AG10803 (cell line): Measurements from ENCODE around the gene MED9.

Source experiments
- DNase-seq: peaks from one replicate; pipeline ENCODE4 v3.0.0; 2010; ENCODE audit warnings: low read depth
- H3K4me3 ChIP-seq: 2 replicates; pipeline ENCODE4 v1.5.1; 2011; ENCODE audit warnings: mild to moderate bottlenecking, low read length, control low read depth
- TF ChIP-seq, protein P1 (sequence below): conservative IDR thresholded peaks from 2 replicates; pipeline ENCODE4 v1.5.1; 2011; ENCODE audit warnings: mild to moderate bottlenecking, low read length, control low read depth, inconsistent platforms

The MED9 gene

DNA sequence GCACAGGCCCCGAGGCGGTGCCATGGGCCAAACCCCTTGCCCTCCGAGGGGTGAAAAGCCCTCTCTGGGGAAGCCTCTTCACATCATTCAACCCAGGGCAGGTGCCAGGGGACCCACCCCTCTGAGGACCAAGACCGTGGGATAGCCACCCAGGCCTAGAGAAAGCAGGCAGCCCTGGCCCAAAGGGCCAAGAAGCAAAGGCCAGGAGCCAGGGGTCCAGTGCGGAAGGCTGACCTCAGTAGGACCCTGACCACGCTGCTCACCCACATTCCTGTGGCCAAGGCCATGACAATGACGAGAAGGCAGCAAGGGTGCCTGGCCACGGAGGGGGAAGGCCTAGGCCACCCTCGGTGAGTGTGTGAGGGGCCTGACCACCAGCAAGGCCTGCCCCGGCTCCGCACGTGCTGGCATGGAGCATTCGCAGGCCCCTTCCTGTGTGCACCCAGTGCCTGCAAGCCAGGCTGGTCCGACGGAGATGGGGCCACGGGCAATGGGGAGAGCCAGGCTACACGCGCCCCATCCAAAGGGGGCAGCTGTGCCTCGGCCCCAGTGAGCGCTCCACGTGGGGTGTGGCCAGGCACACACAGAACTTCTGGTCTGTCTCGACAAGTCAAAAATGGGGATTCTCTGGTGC, 43.9 kb downstream of the MED9 start:
- no peak overlapping the region for H3K4me3 ChIP-seq
- no peak for DNase-seq
- TF ChIP-seq, protein P1, sequence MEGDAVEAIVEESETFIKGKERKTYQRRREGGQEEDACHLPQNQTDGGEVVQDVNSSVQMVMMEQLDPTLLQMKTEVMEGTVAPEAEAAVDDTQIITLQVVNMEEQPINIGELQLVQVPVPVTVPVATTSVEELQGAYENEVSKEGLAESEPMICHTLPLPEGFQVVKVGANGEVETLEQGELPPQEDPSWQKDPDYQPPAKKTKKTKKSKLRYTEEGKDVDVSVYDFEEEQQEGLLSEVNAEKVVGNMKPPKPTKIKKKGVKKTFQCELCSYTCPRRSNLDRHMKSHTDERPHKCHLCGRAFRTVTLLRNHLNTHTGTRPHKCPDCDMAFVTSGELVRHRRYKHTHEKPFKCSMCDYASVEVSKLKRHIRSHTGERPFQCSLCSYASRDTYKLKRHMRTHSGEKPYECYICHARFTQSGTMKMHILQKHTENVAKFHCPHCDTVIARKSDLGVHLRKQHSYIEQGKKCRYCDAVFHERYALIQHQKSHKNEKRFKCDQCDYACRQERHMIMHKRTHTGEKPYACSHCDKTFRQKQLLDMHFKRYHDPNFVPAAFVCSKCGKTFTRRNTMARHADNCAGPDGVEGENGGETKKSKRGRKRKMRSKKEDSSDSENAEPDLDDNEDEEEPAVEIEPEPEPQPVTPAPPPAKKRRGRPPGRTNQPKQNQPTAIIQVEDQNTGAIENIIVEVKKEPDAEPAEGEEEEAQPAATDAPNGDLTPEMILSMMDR: no peak

GRCh38 chr17:17523001-17523730, 46.4 kb downstream of the MED9 start:
- TF ChIP-seq, protein P1: no peak

DNA sequence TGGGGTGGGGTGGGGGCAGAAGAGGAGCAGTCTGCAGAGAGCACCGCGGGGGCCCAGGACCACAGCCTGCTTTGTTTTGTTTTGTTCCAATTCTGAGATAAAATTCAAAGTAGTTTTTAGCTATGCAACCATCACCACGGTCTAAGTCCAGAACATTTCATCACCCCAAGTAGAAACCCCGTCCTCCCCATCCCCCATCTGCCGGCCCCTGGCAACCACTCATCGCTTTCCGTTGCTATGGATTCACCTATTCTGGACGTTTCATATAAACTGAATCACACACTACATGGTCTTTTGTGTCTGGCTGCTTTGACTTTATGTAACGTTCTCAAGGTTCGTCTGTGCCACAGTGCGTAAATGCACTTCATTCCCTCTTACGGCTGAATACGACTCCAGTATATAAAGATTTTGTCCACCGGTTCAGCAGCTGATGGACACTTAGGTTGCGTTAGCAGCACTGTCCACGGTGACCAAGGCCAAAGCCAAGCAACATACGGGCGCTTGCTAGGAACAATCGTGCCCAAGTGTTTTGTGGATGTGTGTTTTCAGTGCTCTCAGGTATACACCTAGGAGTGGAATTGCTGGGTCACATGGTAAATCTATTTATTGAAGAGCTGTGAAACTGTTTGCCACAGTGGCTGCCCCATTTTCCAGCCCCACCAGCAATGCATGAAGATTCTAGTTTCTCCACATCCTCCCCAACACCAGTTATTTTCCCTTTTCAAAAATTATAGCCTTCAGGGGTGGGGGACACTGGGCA, 47.1 kb downstream of the MED9 start:
- TF ChIP-seq, protein P1: no peak
- no peak overlapping the region for H3K4me3 ChIP-seq
- no peak for DNase-seq

More at GRCh38 chr17:17523001-17523730, 46.4 kb downstream of the MED9 start:
- H3K4me3 ChIP-seq: no peak overlapping the region
- no peak for DNase-seq

DNA sequence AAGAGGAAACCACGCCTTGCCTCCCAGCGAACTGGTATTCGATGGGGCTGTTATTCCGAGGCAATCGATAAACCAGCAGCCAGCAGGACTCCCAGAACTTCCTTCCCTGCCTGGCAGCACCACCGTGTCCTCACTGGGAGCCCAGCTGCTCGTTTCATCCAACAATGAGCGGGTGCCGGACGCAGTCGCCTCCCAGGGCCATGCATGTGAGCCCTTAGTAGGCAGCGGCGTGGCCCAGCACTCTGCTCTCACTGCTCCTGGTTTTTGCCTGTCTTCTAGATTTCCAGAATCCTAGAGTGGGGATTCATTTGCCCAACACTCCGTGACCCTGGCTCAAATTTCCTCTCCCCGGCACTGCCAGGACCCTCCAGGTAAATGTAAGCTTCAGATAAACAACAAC, 48.5 kb downstream of the MED9 start:
- H3K4me3 ChIP-seq: no peak overlapping the region
- TF ChIP-seq, protein P1: no peak
- no peak for DNase-seq

DNA sequence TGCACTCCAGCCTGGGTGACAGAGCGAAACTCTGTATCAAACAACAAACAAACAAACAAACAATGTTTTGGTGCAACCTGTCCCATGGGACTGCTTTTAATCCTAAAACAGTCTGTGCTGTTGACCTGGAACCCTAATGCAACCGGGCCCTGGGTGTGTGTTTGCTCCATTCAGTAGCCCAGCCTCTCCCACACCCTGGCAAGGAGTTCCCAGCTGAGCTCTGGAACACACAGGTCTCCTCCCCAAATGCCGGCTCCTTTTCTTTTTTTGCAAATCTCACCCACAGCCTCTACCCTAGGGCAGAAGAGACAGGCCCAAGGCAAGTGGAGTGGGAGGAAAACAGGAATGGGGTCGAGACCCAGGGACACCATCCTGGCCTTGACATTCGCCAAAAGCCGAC, 49.2 kb downstream of the MED9 start:
- TF ChIP-seq, protein P1: no peak
- H3K4me3 ChIP-seq: no peak overlapping the region
- no peak for DNase-seq

DNA sequence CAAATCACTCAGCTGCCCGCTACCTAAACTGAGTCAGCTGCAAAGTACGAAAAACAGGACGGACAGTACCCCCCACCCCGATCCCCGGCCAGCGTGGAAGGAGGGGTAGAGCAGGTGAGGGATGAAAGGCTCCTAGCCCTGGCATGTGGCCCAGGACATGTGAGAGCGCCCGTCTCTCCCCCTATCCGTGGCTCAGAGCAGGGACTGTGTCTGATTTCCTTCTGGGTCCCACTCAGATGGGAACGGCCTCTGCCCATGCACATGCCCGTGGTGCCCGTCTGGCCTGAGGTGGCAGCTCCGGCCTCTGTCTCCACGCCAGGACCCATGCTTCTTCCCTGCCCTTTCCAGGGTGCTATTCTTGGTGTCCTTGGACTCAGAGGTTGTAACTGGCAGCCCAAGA, 49.6 kb downstream of the MED9 start:
- TF ChIP-seq, protein P1: no peak
- DNase-seq: no peak
- H3K4me3 ChIP-seq: no peak overlapping the region
